ENCODE measurements around the gene SHISA2. TPM values are rescaled to one million over a fixed set of nuclear protein-coding genes. Genes with fewer than 3 reads are reported as not detected.

The SHISA2 gene
- total RNA-seq, 1 experiment from 2014 or later, result 20.5 TPM

- TF ChIP-seq AFF4 (CRISPR knock-in tag; IDR thresholded peaks at IDR 0.05; ENCODE audit: borderline replicate concordance) (no peak), NFE2L1 (CRISPR knock-in tag; IDR thresholded peaks at IDR 0.05) (peak; percentile 69; the same call in 1 of the 2 replicates), SMAD4 (CRISPR knock-in tag; IDR thresholded peaks at IDR 0.05) (0 out of 2 replicates have a peak, but pooled peaks have one; percentile 9), RORB (CRISPR knock-in tag; IDR thresholded peaks at IDR 0.05) (no peak), TEAD4 (CRISPR knock-in tag; IDR thresholded peaks at IDR 0.05) (peak; percentile 59; the same call in 1 of the 2 replicates), SOX15 (CRISPR knock-in tag; IDR thresholded peaks at IDR 0.05) (no peak), CREM (CRISPR knock-in tag; IDR thresholded peaks at IDR 0.05) (peak; percentile 56; the same call in 1 of the 2 replicates), FOXP4 (CRISPR knock-in tag; IDR thresholded peaks at IDR 0.05) (peak; percentile 97), NR1H2 (CRISPR knock-in tag; IDR thresholded peaks at IDR 0.05) (no peak), FOXP1 (CRISPR knock-in tag; IDR thresholded peaks at IDR 0.05; ENCODE audit: borderline replicate concordance) (peak; percentile 96), FOXK1 (CRISPR knock-in tag; IDR thresholded peaks at IDR 0.05) (peak; percentile 78; the same call in 1 of the 2 replicates), ESRRA (CRISPR knock-in tag; IDR thresholded peaks at IDR 0.05; ENCODE audit: borderline replicate concordance) (peak; percentile 94), CREB1 (CRISPR knock-in tag; IDR thresholded peaks at IDR 0.05) (peak; percentile 39; the same call in 1 of the 2 replicates), ELF4 (CRISPR knock-in tag; IDR thresholded peaks at IDR 0.05; ENCODE audit: low read depth) (no peak), SP1 (CRISPR knock-in tag; conservative IDR thresholded peaks at IDR 0.05) (no peak; the same call in 1 of the 2 replicates), CBFB (CRISPR knock-in tag; IDR thresholded peaks at IDR 0.05; ENCODE audit: low read depth) (no peak)
- TF ChIP-seq, protein P1, sequence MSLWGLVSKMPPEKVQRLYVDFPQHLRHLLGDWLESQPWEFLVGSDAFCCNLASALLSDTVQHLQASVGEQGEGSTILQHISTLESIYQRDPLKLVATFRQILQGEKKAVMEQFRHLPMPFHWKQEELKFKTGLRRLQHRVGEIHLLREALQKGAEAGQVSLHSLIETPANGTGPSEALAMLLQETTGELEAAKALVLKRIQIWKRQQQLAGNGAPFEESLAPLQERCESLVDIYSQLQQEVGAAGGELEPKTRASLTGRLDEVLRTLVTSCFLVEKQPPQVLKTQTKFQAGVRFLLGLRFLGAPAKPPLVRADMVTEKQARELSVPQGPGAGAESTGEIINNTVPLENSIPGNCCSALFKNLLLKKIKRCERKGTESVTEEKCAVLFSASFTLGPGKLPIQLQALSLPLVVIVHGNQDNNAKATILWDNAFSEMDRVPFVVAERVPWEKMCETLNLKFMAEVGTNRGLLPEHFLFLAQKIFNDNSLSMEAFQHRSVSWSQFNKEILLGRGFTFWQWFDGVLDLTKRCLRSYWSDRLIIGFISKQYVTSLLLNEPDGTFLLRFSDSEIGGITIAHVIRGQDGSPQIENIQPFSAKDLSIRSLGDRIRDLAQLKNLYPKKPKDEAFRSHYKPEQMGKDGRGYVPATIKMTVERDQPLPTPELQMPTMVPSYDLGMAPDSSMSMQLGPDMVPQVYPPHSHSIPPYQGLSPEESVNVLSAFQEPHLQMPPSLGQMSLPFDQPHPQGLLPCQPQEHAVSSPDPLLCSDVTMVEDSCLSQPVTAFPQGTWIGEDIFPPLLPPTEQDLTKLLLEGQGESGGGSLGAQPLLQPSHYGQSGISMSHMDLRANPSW (CRISPR knock-in tag; conservative IDR thresholded peaks at IDR 0.05; ENCODE audit: low read depth), result no peak
- TF ChIP-seq, protein P2, sequence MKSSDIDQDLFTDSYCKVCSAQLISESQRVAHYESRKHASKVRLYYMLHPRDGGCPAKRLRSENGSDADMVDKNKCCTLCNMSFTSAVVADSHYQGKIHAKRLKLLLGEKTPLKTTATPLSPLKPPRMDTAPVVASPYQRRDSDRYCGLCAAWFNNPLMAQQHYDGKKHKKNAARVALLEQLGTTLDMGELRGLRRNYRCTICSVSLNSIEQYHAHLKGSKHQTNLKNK (CRISPR knock-in tag; IDR thresholded peaks at IDR 0.05), result no peak
- TF ChIP-seq, protein P3, sequence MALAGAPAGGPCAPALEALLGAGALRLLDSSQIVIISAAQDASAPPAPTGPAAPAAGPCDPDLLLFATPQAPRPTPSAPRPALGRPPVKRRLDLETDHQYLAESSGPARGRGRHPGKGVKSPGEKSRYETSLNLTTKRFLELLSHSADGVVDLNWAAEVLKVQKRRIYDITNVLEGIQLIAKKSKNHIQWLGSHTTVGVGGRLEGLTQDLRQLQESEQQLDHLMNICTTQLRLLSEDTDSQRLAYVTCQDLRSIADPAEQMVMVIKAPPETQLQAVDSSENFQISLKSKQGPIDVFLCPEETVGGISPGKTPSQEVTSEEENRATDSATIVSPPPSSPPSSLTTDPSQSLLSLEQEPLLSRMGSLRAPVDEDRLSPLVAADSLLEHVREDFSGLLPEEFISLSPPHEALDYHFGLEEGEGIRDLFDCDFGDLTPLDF (CRISPR knock-in tag; IDR thresholded peaks at IDR 0.05), result no peak
Measured at GRCh38 chr13:26050568-26051230, 1.1 kb downstream of the SHISA2 start (continued).

Measured in WTC11 (cell line).